CD4-positive, alpha-beta T cell treated with Interleukin-1 beta for 1 hour (primary cell): ENCODE data around the gene TPX2.
"Not testable (repeated sequence)": the region's sequence is repeated elsewhere in the genome, so short reads cannot be mapped to it uniquely, and the experiment has no call there.

Experiments used
- DNase-seq, 2 donors: peaks; one replicate each; pipeline ENCODE4 v3.0.0-alpha.2; 2020 to 2022

Gene TPX2

GRCh38 chr20:31818376-31818908, 79.4 kb downstream of the TPX2 start:
- DNase-seq, result no peak

DNA sequence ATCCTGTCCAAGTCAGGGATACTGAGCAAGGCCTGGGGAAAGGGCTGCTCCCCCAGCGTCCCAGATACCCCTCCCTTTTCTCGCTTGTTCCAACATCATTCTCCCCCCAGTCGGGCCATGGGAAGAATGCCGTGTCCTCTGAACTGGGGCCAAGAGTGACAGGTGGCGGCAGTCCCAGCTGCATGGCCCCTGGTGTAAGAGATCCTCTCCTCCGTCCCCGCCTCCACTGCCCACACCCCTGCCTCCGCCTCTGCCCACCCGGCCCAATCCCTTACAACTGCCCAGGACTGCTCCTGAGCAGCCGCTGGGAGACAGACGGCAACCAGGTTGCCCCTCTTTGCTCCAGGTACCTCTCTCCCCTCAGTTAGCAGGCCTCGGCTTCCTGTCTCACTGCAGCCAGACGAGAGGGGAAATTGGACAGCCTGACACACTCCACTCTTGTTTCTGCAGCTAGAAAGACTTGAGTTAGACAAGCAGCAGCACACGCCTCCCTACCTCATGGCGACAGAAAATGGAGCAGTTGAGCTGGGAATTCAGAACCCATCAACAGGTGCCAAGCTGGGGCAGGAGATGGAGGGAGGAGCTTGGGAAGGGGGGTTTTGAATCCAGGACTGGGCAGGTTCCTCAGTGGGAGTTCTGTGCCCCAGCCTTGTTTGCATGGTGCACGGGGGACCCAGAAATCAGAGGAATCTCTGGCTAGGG, 80.1 kb downstream of the TPX2 start, which contains the start of gene MYLK2:
TSS of gene MYLK2 (plus strand) at position 274 of the 702 bp plus-strand sequence. CDS start at position 499, 225 bp downstream.
- no peak for DNase-seq

GRCh38 chr20:31820228-31820627, 81.1 kb downstream of the TPX2 start:
- DNase-seq, result no peak

DNA sequence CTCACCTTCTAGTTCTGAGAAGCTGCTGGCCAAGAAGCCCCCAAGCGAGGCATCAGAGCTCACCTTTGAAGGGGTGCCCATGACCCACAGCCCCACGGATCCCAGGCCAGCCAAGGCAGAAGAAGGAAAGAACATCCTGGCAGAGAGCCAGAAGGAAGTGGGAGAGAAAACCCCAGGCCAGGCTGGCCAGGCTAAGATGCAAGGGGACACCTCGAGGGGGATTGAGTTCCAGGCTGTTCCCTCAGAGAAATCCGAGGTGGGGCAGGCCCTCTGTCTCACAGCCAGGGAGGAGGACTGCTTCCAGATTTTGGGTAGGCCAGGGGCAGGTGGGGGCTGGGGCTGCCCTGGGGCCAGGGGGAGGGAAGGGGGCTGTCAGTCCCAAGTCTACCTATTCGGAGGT, 82.3 kb downstream of the TPX2 start:
- DNase-seq, result no peak

GRCh38 chr20:31822421-31823330, 83.6 kb downstream of the TPX2 start:
- peak; percentile 68 to 70 for DNase-seq

- DNase-seq, result no peak
Measured at GRCh38 chr20:31823360-31824124, 84.5 kb downstream of the TPX2 start.

DNA sequence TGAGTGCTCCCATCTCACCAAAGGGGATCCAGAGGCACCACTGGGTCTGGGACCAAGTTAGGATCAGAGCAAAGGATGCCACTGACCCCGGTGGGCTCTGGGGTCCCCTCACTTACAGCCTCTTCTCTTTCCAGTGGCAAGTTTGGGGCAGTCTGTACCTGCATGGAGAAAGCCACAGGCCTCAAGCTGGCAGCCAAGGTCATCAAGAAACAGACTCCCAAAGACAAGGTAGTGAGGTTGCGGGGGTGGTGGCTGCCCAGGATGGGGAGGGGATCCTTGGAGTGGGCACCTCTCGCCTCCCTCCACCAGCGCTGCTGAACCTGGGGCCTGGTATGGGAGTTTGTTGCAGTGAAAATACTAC, 85.0 kb downstream of the TPX2 start:
- DNase-seq, result no peak

- no peak for DNase-seq
Measured at GRCh38 chr20:31824554-31825313, 85.6 kb downstream of the TPX2 start.

DNA sequence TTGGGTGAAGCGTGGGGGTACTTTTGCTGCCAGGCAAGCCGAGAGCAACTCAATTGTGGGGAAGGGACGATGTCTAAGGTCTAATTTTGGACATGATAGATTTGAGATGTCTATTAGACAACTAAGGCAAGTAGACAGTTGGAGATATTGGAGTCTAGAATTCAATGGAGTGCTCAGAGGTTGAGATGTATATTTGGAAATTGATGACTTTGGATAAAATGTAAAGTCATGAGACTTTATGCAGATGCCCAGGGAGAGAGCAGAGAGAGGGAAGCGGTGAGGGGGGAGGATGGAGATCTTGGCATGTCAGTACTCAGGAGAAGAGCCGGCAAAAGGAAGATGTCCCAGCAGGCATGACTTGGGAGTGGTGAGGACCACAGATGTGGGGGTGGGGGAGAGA, 87.0 kb downstream of the TPX2 start:
- DNase-seq, result no peak

- DNase-seq, result no peak
Measured at GRCh38 chr20:31827059-31827458, 88.0 kb downstream of the TPX2 start.

- DNase-seq, result not testable (repeated sequence)
Measured at GRCh38 chr20:31828016-31828415, 88.9 kb downstream of the TPX2 start.

GRCh38 chr20:31829731-31830130, 90.6 kb downstream of the TPX2 start:
- no peak for DNase-seq

DNA sequence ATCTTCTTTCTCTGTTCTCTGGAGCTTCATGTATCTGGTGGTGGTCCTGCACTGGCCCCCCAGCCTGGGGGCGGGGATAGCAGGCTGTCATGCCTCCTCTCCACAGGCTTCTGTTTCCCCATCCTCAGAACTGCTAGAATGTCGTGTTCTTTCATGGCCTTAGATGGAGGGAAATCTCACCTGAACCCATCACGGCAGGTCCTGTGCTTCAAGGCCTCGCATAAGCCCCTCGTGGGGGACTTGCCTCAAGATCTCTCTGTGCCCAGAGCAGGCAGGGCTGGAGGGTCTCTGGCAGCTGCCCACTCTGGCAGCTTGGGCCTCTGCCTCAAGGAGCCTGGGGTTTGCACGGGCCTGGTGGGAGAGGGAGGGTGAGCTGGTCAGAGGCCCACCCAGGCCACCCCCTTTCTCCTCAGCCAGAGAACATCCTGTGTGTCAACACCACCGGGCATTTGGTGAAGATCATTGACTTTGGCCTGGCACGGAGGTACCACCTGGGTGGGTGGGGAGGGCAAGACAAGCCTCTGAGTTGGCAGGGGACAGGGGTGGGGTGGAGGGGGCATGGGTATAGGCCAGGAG, 91.4 kb downstream of the TPX2 start:
- no peak for DNase-seq

GRCh38 chr20:31831211-31831610, 92.1 kb downstream of the TPX2 start:
- DNase-seq, result no peak

- DNase-seq, result no peak
Measured at GRCh38 chr20:31831771-31832306, 92.7 kb downstream of the TPX2 start.

DNA sequence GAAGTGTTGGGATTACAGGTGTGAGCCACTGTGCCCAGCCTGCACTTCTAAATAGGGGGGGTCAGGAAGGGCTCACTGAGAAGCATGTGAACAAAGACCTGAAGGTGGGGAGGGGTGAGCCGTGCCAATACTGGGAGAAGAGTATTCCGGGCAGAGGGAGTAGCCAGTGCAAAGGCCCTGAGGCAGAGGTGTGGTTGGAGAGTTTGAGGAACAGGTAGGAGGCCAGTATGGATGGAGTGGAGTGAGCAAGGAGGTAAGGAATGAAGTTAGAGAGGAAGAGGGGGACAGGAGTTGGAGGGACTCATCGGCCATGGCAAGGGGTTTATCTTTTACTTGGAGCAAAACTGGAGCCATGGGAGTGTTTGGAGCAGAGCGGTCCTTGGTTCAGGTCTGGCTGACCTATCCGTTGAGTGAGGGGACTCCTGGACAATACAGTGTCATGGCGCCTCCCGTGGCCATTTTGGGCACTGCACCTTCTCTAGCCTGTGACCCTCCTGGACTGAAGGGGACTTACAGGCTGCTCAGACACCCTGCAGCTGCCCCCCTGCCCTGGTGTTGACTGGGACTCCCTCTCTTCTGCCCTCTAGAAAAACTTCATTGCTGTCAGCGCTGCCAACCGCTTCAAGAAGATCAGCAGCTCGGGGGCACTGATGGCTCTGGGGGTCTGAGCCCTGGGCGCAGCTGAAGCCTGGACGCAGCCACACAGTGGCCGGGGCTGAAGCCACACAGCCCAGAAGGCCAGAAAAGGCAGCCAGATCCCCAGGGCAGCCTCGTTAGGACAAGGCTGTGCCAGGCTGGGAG, 94.2 kb downstream of the TPX2 start:
- DNase-seq, result peak; percentile 44 to 49

- DNase-seq, result no peak
Measured at GRCh38 chr20:31833931-31834521, 94.9 kb downstream of the TPX2 start.

GRCh38 chr20:31835554-31835953, 96.5 kb downstream of the TPX2 start:
- DNase-seq, result no peak

GRCh38 chr20:31835977-31836852, 97.1 kb downstream of the TPX2 start:
- DNase-seq, result peak; percentile 31 to 66
